GM21717 (cell line): ENCODE results near the gene INS.

Source experiments
- ATAC-seq: cut with Tn5 transposase; IDR thresholded peaks from one replicate; pipeline ENCODE4 v1.9.1; 2021; ENCODE audit warnings: mild to moderate bottlenecking, moderate library complexity; ENCODE audit not compliant: unreplicated experiment

INS gene

DNA sequence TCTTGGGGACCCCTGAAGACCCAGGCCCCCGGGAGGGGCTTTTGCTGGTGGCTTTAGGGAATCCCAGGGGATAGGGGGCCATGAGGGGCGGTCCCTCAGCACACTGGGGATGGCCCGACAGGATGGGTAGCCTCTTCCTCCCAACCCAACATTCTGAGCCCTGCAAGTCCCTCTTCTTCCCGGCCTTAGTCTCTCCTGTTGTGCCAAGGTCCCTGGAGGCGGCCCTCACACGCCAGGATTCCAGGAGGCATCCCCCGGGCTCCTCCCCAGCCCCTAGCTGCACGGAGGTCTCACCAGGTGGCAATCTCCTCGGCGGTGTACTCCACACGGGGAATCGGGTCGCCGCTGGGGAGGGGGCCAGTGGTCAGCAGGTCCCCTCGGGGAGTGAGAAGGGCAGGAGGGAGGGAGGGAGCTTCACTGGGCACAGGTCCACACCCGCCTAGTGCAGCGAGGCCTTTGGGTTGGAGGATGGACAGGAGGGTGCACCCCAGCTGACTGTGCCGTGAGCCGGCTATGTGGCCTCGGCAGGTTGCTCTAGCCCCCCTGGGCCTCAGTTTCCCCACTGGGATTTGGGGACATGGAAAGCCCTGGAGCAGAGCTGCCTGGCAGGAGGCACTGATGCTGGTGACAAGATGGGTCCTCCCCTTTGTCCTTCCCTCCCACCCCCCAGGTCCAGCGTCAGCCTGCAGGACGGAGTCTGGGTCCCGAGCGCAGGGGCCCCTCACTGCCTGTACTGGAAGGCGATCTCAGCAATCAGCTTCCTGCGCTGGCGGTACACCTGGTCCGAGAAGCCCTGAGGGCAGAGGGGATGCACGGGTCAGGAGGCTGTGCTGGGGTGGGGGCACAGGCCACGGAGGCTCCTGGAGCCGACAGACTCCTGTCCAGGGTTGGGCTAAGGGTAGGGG is 6.4 kb upstream of the INS start:
- no peak for ATAC-seq

DNA sequence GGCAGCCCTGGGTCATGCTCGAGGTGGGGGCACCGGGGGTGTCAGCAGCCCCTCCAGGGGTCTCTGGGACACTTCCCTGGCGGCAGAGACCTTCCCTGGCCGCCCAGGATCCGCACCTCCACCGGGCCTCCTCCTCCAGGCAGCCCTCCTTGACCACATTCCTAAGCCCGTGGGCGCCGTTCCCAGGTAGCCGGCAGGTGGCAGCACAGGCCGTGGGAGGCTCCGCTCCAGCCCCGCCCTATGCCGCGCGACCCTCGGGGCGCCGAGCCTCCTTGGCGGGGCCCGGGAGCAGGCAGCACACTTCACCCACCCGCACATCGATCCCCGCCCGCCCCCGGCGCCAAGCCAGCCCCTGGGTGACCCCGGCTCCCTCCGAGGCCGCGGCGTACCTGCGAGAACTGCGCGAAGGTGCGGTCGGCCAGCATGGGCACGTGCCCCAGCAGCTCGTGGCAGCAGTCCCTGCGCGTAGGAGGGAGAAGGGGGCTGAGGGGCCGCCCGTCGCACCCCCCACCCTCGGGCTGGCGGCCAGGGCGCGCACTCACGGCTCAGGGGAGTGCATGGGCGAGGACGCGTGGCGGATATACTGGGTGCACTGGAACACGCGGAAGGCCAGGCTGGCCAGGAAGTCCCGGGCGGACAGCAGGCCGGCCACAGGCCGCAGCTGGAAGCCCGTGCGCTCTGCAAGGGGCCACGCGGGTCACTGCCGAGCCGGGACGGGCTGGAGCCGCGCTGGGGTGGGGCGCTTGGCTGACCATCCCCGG is 5.3 kb upstream of the INS start:
- ATAC-seq = no peak

DNA sequence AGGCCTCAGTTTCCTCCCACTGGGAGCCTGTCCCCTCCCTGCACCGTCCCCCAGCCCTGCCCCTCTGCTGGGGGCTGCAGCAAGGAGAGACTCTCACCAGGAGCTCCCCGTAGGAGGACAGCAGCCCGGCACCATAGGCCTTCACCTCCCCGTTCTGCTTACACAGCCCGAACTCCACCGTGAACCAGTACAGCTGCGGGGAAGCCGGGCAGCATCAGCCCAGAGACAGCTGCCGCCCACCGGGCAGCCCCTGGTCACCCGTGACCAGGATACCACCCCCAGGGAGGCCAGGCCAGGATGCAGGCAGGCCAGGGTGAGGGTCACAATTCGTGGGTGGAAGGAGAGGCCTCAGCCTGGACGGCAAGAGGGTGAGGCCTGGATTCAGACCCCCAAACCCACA is 4.6 kb upstream of the INS start:
- ATAC-seq = no peak

DNA sequence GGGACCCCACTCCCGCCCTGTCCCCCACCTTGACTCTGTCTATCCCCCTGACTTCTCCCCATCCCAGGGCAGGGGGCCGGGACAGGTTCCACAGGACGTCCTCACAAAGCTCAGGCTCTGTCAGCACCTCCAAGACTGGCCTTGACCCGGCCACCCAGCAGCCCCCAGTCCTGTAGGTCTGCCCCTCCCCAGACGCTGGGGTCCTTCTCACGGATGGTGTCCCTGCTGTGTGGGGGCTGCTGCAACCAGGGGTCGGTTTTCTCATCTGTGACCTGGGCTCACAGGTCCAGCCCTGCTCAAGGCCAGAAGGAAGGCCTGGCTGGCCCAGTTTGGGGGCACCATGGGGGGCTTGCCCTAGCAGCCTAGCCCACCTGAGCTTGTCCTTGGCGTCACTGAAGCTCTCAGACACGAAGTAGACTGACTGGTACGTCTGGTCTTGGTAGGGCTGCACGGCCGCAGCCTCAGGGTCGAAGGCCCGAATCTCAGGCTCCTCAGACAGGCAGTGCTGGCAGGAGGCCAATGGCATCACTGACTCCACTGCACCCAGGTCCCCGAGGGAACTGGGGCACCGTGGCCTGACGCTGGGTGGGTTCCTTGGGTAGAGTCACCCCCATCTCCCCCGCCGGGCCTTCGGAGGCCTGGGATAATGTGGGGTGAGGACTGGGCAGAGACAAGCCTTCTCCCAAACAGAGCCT is 4.0 kb upstream of the INS start:
- ATAC-seq = no peak

DNA sequence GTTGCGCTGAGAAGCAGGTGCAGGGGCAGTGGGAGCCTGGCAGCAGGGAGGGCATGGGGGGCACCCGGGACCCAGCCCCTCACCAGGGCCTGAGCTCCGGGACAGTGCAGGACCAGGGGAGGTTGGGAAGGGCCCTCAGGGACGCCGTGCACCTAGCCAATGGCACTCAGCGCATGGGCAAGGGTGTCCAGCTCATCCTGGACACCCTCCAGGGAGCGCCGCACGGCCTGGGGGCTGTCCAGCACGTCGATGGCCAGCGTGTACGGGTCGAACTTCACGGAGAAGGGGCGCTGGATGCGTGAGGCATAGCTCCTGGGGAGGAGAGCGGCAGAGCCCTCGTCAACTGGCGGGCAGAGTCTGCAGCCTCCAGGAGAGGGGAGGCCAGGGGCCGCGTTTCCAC is 3.1 kb upstream of the INS start:
- ATAC-seq = no peak

DNA sequence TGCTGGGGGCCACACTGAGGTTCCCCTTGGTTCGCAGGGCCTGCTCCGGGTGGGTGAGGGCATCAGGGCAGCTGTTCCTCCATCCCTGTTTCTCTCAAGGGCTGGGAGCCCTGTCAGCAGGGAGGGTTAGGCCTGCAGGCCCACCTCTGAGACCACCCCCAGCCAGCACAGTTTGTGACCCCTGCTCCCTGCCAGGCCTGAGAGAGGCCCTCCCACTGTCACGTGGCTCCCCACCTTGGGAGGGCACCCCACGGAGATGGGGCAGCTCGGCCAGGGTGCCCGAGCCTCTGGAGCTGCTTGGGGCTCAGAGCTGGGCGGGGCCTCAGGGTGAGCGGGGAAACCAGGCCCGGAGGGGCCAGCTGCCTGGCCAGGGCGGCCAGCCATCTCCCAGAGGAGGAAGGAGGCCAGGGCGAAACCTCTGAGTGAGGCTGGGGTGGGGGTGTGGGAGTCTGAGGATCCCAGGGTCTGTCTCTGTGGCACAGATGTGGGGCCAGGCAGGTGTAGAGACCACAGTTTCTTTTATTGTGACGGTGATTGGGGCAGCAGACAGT is 2.5 kb upstream of the INS start:
- ATAC-seq = no peak

DNA sequence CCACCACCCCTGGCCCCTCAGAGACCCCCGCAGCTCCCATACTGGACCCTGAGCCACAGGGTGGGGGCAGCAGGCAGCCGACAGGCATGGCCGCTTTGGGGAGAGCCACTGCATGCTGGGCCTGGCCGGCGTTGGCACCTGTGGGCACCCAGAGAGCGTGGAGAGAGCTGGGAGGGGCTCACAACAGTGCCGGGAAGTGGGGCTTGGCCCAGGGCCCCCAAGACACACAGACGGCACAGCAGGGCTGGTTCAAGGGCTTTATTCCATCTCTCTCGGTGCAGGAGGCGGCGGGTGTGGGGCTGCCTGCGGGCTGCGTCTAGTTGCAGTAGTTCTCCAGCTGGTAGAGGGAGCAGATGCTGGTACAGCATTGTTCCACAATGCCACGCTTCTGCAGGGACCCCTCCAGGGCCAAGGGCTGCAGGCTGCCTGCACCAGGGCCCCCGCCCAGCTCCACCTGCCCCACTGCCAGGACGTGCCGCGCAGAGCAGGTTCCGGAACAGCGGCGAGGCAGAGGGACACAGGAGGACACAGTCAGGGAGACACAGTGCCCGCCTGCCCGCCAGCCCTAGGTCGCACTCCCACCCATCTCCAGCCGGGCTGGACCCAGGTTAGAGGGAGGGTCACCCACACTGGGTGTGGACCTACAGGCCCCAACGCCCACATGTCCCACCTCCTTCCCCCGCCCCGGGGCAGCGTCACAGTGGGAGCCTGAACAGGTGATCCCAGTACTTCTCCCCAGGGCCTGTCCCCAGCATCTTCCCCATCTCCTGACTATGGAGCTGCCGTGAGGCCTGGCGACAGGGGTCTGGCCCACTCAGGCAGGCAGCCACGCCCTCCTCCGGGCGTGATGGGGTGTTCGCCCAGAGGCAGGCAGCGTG is 1.2 kb downstream of the INS start:
- no peak for ATAC-seq

DNA sequence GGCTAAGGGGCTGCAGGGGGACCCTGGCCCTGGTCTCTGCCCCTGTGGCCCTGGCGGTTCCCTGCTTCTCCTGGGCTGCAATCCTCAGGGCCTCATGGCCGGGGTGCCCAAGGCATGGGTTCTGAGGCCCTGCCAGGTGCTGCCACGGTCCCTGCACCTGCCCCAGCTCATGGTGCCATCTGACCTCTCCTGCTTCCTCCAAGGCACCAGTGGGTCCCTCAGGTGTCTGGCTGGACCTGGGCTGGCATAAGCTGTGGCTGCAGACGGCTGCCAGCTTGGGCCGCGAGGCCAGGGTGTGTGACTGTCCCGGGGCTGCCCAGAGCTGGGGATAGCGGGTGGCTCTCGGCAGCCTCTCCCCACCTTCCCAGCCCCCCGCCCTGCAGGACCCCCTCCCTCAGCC is 2.0 kb downstream of the INS start:
- no peak for ATAC-seq

DNA sequence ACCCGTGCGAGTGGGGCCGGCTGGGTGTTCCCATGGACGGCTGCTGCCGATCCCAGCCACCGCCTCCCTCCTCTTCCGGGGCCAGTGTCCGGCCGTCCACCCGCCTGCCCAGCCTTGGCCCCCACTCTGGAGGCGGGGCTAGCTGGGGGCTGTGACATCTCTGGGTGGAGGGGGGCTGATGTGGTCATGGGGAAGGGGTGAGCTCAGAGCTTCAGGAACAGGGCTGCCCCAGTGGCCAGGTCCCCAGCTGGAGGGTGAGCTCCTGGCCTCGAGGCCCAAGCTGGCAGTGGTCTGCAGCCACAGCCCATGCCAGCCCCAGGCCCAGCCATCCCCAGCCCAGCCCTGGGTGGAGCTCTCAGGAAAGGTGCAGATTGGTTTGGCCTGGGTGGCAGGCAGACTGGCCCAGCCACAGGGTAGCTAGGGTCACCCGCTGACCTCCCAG is 2.7 kb downstream of the INS start:
- no peak for ATAC-seq

DNA sequence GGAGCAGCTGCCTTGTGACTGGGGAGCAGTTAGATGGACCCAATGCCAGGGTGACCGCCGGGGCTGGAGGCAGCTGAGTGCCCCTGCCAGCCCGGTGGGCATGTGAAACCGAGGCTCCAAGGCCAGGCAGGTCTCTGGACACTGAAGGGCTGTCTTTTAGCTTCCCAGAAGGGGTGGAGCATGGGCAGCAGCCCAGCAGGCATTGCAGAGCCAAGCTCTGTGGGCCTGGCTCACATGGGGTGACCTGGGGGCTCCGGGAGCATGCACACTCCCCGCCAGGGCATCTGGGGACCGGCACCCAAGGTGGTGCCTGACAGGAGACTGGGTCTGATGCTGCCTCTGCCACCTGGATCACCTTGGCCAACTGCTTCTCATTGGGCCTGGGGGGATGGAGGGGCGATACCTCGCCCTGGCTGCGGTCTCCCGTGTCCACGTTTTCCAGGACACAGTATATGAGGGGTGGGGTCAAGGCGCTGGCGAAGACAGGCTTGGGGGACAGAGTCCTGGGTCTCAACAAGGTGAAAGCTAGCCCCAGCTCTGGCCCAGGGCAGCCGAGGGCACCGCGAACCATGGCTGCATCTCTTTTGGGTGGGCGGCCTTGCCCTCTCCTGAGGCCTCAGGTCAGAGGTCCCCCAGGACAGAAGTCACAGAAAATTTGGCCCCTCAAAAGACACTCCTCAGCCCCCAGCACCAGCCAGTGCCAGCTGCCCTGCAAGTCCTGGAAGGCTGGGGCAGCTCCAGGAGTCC is 3.5 kb downstream of the INS start:
- ATAC-seq = no peak

DNA sequence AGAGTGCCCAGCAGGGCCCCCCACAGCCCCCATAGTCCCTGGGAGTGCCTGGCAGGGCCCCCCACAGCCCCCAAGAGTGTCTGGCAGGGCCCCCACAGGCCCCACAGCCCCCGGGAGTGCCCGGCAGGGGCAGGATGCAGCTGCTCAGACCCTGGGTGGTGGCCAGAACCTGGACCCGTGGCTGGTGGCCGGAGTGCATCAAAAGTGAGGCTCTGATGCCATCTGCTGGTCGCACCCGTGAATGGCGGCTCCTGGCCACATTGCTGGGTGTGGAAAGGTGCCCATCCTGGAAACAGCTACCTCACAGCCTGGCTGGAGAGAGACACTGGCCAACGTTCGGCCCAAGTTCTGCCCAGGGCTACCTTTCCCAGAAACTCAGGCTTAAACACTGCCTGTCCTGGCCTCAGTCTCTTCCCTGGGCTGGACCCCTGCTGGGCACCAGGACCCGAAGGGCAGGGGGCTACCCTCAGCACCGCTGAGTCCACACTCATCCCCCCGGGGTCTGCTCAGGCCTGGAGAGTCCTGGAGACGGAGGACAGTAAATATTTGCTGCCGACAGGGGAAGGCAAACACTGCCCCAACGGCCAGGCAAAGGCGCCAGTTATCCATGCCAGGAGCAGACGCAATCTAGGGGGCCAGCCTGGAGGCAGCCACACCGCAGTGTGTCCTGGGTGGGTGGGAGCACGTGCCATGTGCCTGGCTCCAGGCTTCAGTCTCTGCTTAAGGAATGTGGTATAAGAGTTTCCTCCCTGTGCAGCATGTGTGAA is 4.4 kb downstream of the INS start:
- no peak for ATAC-seq

DNA sequence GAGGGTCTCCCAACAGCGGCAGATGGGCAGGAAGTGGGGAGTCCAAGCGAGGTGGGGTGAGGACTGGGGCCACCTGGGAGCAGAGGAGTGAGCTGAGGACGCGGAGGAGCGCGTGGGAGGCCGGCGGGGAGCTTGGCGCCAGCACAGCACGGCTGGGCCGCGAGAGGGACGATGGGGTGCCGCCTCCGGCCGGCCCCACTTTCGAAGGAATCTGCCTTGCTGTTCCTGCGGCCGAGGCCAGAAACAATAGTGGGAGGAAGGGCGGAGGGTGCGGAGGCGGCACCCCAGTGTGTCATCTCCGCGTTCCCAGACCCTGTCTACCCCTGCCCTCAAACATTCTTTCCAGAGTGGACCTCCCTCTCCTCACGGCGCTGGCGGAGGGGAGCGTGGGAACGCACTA is 5.5 kb downstream of the INS start:
- ATAC-seq = no peak

DNA sequence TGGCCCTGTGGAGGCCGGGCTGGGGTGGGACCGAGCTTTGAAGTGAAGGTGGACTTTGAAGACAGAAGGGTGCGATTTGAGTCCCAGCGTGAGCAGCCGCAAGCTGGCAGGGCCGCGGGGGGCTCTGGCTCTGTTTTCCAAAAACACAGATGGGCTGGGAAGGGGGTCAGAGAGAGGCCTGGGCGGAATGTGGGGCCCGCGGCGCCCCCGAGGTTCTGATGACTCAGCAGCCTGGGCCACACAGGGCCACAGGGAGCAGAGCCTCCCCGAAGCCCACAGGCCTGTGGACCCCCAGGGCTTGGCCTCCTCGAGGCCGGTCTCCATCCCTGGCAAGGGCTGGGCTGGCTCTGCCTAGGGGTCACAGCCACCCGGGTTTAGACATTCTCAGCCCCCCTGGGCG is 6.1 kb downstream of the INS start:
- ATAC-seq = no peak

DNA sequence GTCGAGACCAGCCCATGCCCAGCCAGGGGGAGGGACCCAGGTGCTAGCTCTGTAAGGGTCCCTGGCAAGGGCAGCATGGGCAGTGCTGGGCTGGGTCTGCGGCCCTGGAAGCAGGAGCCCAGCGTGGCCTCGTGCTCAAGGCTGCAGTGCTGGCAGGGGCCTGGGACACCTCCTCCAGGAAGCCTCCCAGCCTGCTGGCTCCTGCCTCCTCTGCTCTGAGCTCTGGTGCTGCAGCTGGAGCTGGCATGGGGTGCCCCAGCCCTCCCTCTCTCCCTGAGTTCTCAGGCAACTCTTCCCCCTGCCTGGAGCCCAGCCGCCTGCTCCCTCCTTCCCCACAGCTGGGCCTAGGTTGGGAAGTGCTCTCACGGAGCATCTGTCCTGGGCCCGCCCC is 6.8 kb downstream of the INS start:
- ATAC-seq = no peak

DNA sequence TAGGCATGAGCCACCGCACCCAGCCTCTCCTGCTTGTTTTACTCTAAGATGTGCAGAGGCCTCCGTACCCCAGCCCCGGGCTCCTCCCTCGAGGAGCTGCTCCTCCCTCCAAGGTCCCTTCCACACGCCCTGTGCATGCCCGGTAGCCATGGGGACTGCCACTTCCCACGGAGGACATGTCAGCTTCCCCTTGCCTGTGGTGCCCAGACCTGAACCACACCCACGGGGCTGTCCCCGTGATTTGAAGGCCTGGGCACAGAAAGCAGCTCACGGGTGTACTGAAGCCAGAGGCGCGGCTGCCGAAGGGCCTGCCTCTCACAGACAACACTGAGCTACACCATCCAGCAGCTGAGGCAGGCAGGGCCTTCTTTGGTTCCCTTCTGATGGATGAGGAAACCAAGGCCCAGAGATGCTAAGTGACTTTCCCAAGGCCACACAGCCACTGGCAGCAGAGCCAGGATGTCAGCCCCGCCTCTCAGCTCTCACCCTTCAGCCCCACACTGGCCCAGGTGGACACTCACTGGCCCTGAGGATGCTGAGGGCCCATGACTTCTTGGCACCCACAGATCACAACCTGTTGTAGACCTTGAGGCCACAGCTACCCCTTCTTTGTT is 7.3 kb downstream of the INS start:
- no peak for ATAC-seq

DNA sequence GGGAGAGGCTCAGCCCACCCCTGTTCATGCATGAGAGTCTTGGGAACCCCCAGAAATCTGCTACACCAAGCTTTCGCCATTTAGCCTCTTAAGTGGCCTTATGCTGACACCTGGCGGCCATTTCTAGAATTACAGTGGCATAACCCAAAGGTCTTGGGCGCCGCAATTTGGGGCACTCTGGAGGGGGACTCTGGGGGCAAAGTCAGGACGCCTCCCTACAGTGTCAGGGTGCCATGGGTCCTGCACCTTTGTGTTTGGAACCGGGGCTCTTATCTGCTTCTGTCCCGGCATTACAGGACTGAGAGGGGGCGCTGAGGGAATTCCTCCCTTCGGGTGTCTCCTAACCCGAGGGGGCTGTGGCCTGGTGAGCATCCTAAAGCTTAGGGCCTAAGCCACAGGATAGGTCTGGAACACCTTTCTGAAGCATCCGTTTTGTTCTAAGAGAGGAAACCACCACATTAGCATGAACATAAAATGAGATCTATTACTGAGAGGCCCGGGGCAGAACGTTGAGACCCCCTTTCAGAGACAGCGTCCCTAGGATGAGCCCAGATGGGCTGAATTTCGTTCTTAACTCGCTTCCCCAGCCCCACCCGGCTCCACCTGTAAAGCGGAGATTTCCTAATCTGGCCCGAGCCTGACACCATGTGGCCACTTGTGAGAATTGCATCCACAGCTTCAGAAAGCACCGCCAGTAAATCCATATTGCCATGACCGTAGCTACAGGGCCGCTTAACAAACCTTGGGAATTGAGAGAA is 9.3 kb downstream of the INS start:
- no peak for ATAC-seq

DNA sequence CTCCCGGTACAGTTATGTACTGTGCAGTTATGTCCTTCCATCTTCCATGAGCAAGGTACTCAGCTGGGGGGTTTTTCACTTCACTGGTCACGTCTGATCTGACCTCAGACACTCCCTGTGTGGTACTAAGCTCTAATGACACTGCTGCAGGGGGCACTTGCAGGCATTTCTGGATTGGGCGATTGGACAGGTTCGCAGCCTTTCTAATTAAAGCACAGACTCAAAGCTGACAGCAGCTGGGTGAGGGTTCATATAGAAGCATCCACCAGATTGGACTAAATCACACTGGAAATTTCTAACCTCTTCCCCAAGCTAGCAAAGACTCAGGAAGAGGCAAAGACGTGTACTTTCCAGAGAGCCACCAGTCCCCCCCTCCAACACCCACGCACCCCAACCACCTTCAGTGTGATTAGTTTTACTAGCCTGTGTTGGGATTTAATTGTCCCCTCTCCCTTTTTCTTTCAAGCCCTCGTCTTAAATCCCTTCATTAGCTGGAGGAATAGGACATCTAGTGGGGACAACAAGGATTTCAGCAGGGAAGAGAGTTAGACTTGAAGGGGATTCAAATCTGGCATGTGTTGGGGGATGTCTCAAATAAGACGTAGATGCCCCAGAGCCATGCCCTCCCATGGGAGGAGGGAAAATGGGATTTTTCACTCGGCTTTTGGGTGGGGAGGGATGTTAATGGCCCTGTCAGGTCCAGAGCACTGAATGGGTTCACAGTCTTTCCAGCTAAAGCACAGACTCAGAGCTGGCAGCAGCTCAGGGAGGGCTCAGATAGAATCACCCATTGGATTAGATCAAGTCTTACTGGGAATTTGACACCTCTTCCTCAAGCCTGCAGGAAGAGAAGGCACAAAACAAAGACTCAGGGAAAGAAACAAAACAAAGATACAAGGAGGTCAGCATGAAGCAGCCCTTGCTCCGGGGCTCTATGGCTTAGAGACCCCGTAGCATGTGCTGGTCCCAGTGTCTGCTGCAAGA is 10.9 kb downstream of the INS start:
- ATAC-seq = no peak
